KMS-11 (cell line): Measurements from ENCODE around the gene PPP1R14B.
A peak's percentile ranks its signal among the peaks of the same experiment; 100 is the strongest.

Experiments
- H2AFZ ChIP-seq: fragments of 200-600 bp; sonication (generic); 2 replicates; pipeline ENCODE4 v1.6.1; 2016; ENCODE audit warnings: antibody characterized with exemption, mixed run types, low read depth
- H3K27ac ChIP-seq: fragments of 200-600 bp; sonication (generic); 2 replicates; pipeline ENCODE4 v1.6.1; 2016; ENCODE audit warnings: mild to moderate bottlenecking, mixed run types
- H3K27me3 ChIP-seq: fragments of 200-600 bp; sonication (generic); 2 replicates; pipeline ENCODE4 v1.6.1; 2017; ENCODE audit warnings: mild to moderate bottlenecking, low read depth, mixed run types, moderate library complexity; ENCODE audit not compliant: insufficient read depth
- H3K36me3 ChIP-seq: fragments of 200-600 bp; sonication (generic); 2 replicates; pipeline ENCODE4 v1.6.1; 2017; ENCODE audit warnings: mild to moderate bottlenecking, mixed run types; ENCODE audit not compliant: insufficient read depth
- H3K4me1 ChIP-seq: fragments of 200-600 bp; sonication (generic); 2 replicates; pipeline ENCODE4 v1.6.1; 2016; ENCODE audit warnings: mild to moderate bottlenecking, low read depth, mixed run types; ENCODE audit not compliant: poor library complexity, severe bottlenecking
- H3K4me2 ChIP-seq: fragments of 200-600 bp; sonication (generic); 2 replicates; pipeline ENCODE4 v1.7.0; 2016; ENCODE audit warnings: mild to moderate bottlenecking, mixed run types
- H3K4me3 ChIP-seq: fragments of 200-600 bp; sonication (generic); IDR thresholded peaks from 2 replicates; pipeline ENCODE4 v1.6.1; 2017; ENCODE audit warnings: low read depth, low read length, mixed read lengths; ENCODE audit not compliant: insufficient read depth
- H3K79me2 ChIP-seq: fragments of 200-600 bp; sonication (generic); 2 replicates; pipeline ENCODE4 v1.6.1; 2016; ENCODE audit warnings: low read depth, mixed run types; ENCODE audit not compliant: insufficient read depth
- H3K9ac ChIP-seq: fragments of 200-600 bp; sonication (generic); 2 replicates; pipeline ENCODE4 v1.6.1; 2016; ENCODE audit warnings: mild to moderate bottlenecking, mixed run types
- H4K20me1 ChIP-seq: fragments of 200-600 bp; sonication (generic); 2 replicates; pipeline ENCODE4 v1.6.1; 2016; ENCODE audit warnings: mild to moderate bottlenecking, mixed run types; ENCODE audit not compliant: insufficient read depth
- CTCF ChIP-seq: fragments of 200-600 bp; sonication (generic); conservative IDR thresholded peaks from 2 replicates; pipeline ENCODE4 v1.6.1; 2017; ENCODE audit warnings: low read depth, mild to moderate bottlenecking, antibody characterized with exemption, low read length, moderate library complexity, mixed read lengths

The PPP1R14B gene

GRCh38 chr11:64283092-64283491, 36.3 kb upstream of the PPP1R14B start:
- Histone ChIP-seq H3K4me3 (no peak overlapping the region), H3K4me1 (peaks cover 28% of the 10 kb centered on the region), H2AFZ (no peak overlapping the region), H3K27ac (no peak overlapping the region; the same call in 1 of the 2 replicates), H4K20me1 (no peaks in the 10 kb centered on the region), H3K27me3 (no peaks in the 10 kb centered on the region), H3K9ac (no peak overlapping the region), H3K4me2 (peak overlapping the region; percentile 97; the same call in 1 of the 2 replicates), H3K79me2 (peaks cover 14% of the 10 kb centered on the region), H3K36me3 (no peaks in the 10 kb centered on the region)
- TF ChIP-seq CTCF: no peak

- peaks cover 28% of the 10 kb centered on the region for H3K4me1 ChIP-seq
- no peaks in the 10 kb centered on the region for H3K27me3 ChIP-seq
- H3K4me2 ChIP-seq: no peak overlapping the region
- H3K9ac ChIP-seq: no peak overlapping the region
- no peak overlapping the region for H3K4me3 ChIP-seq
- no peak overlapping the region for H2AFZ ChIP-seq
- H4K20me1 ChIP-seq: no peaks in the 10 kb centered on the region
- no peak overlapping the region for H3K27ac ChIP-seq
- peaks cover 14% of the 10 kb centered on the region for H3K79me2 ChIP-seq
- H3K36me3 ChIP-seq: no peaks in the 10 kb centered on the region
- TF ChIP-seq CTCF: no peak
These were observed 35.4 kb upstream of the PPP1R14B start for GRCh38 chr11:64281957-64282770.

- H3K27me3 ChIP-seq: no peaks in the 10 kb centered on the region
- H3K4me3 ChIP-seq: no peak overlapping the region
- H3K79me2 ChIP-seq: peaks cover 8% of the 10 kb centered on the region; the same call in 1 of the 2 replicates
- H3K9ac ChIP-seq: no peak overlapping the region
- H3K4me1 ChIP-seq: peaks cover 13% of the 10 kb centered on the region
- no peaks in the 10 kb centered on the region for H4K20me1 ChIP-seq
- no peaks in the 10 kb centered on the region for H3K36me3 ChIP-seq
- no peak overlapping the region for H3K4me2 ChIP-seq
- no peak overlapping the region for H2AFZ ChIP-seq
- H3K27ac ChIP-seq: no peak overlapping the region
- TF ChIP-seq CTCF: no peak
These were observed 31.9 kb upstream of the PPP1R14B start for GRCh38 chr11:64278576-64279190.

GRCh38 chr11:64276653-64277431, 30.1 kb upstream of the PPP1R14B start:
- Histone ChIP-seq H2AFZ (no peak overlapping the region), H3K4me3 (no peak overlapping the region), H3K4me1 (peaks cover 4% of the 10 kb centered on the region), H4K20me1 (no peaks in the 10 kb centered on the region), H3K36me3 (no peaks in the 10 kb centered on the region), H3K4me2 (no peak overlapping the region), H3K27me3 (no peaks in the 10 kb centered on the region), H3K9ac (no peak overlapping the region), H3K27ac (no peak overlapping the region), H3K79me2 (no peaks in the 10 kb centered on the region)
- TF ChIP-seq CTCF: no peak
